ENCODE measurements around the gene GIPC3.

The GIPC3 gene

GRCh38 chr19:3593156-3593555, 7.9 kb downstream of the GIPC3 start:
- DNase-seq (ENCODE audit: low read depth) = no peak
- TF ChIP-seq CTCF (IDR thresholded peaks at IDR 0.05; ENCODE audit: control insufficient read depth, insufficient read depth, low read depth, low read length, missing control alignments) = no peak

GRCh38 chr19:3595521-3596061, 10.3 kb downstream of the GIPC3 start:
- H3K4me3 ChIP-seq (ENCODE audit: control insufficient read depth, low read depth, low read length) = no peak overlapping the region
- TF ChIP-seq CTCF (IDR thresholded peaks at IDR 0.05; ENCODE audit: control insufficient read depth, insufficient read depth, low read depth, low read length, missing control alignments) = no peak
- no peak for DNase-seq (ENCODE audit: low read depth)

More at GRCh38 chr19:3593156-3593555, 7.9 kb downstream of the GIPC3 start:
- H3K4me3 ChIP-seq (ENCODE audit: control insufficient read depth, low read depth, low read length) = no peak overlapping the region

GRCh38 chr19:3599776-3600187, 14.5 kb downstream of the GIPC3 start:
- no peak overlapping the region for H3K4me3 ChIP-seq (ENCODE audit: control insufficient read depth, low read depth, low read length)
- TF ChIP-seq CTCF (IDR thresholded peaks at IDR 0.05; ENCODE audit: control insufficient read depth, insufficient read depth, low read depth, low read length, missing control alignments) = no peak
- DNase-seq (ENCODE audit: low read depth) = no peak

- DNase-seq (ENCODE audit: low read depth) = no peak
- H3K4me3 ChIP-seq (ENCODE audit: control insufficient read depth, low read depth, low read length) = no peak overlapping the region
- no peak for TF ChIP-seq CTCF (IDR thresholded peaks at IDR 0.05; ENCODE audit: control insufficient read depth, insufficient read depth, low read depth, low read length, missing control alignments)
Measured at GRCh38 chr19:3601021-3601420, 15.7 kb downstream of the GIPC3 start.

- TF ChIP-seq CTCF (IDR thresholded peaks at IDR 0.05; ENCODE audit: control insufficient read depth, insufficient read depth, low read depth, low read length, missing control alignments) = no peak
- no peak for DNase-seq (ENCODE audit: low read depth)
- H3K4me3 ChIP-seq (ENCODE audit: control insufficient read depth, low read depth, low read length) = no peak overlapping the region
Measured at GRCh38 chr19:3603121-3603811, 18.0 kb downstream of the GIPC3 start.

GRCh38 chr19:3604227-3604986, 19.1 kb downstream of the GIPC3 start:
- DNase-seq (ENCODE audit: low read depth) = no peak
- no peak for TF ChIP-seq CTCF (IDR thresholded peaks at IDR 0.05; ENCODE audit: control insufficient read depth, insufficient read depth, low read depth, low read length, missing control alignments)
- H3K4me3 ChIP-seq (ENCODE audit: control insufficient read depth, low read depth, low read length) = no peak overlapping the region

Data from AG09309 (cell line).